ENCODE measurements around the gene KRT84.

GRCh38 chr12:52363111-52363679, 22.3 kb downstream of the KRT84 start:
- no peak for TF ChIP-seq POLR2AphosphoS5 (IDR thresholded peaks at IDR 0.05)
- no peak for TF ChIP-seq CTCF (IDR thresholded peaks at IDR 0.05)
